NCI-H1417 (cell line): ENCODE results near the gene TLX2.

Experiments
- DNase-seq, 3 experiments: peaks; one replicate each; lab custom pipeline; 2025; lab: John Stamatoyannopoulos, UW

The TLX2 gene

GRCh38 chr2:74511104-74511989, 2.9 kb upstream of the TLX2 start:
- DNase-seq: no peak

GRCh38 chr2:74512744-74513604, 1.3 kb upstream of the TLX2 start:
- DNase-seq: no peak

GRCh38 chr2:74513605-74514367, 464 bp upstream of the TLX2 start:
- peak in 2 of 3 experiments; percentile 60 to 65 for DNase-seq

- no peak for DNase-seq
Measured at GRCh38 chr2:74515271-74515980, 1.2 kb downstream of the TLX2 start.

GRCh38 chr2:74515981-74516633, 1.9 kb downstream of the TLX2 start:
- peak in 1 of 3 experiments; percentile 18 for DNase-seq

- DNase-seq: no peak
Measured at GRCh38 chr2:74516650-74517049, 2.4 kb downstream of the TLX2 start.

- DNase-seq: no peak
Measured at GRCh38 chr2:74522516-74522915, 8.3 kb downstream of the TLX2 start.

GRCh38 chr2:74524005-74524404, 9.8 kb downstream of the TLX2 start:
- DNase-seq: no peak

GRCh38 chr2:74524955-74525716, 10.9 kb downstream of the TLX2 start:
- no peak for DNase-seq

- DNase-seq: peak in 1 of 3 experiments; percentile 39
Measured at GRCh38 chr2:74525717-74526648, 11.7 kb downstream of the TLX2 start, which contains the start of gene DQX1. DQX1 (minus strand) TSS chr2:74526231; CDS start chr2:74525729, 502 bp downstream.

- no peak for DNase-seq
Measured at GRCh38 chr2:74526649-74527230, 12.5 kb downstream of the TLX2 start.

GRCh38 chr2:74527741-74528140, 13.5 kb downstream of the TLX2 start:
- no peak for DNase-seq

- DNase-seq: no peak
Measured at GRCh38 chr2:74528600-74529356, 14.5 kb downstream of the TLX2 start.

GRCh38 chr2:74529357-74530238, 15.3 kb downstream of the TLX2 start, which contains the start of the genes AUP1 and HTRA2:
AUP1 (minus strand) TSS chr2:74529706; CDS start chr2:74529629, 77 bp downstream.
HTRA2 (plus strand) TSS chr2:74529933; CDS start chr2:74530007, 74 bp downstream.
- DNase-seq: peak; percentile 93 to 100 (median 99)

- peak; percentile 28 to 69 (median 66) for DNase-seq
Measured at GRCh38 chr2:74530239-74531187, 16.3 kb downstream of the TLX2 start.
